Stimulated activated CD8-positive, alpha-beta memory T cell treated with anti-CD3 and anti-CD28 coated beads, Interleukin-7, amount 100 ng/mL, for 4 hours (primary cell): Measurements from ENCODE around the gene PLEKHG4B.
"Not testable (repeated sequence)": the region's sequence is repeated elsewhere in the genome, so short reads cannot be mapped to it uniquely, and the experiment has no call there.

Source experiments
- DNase-seq, 2 donors: peaks; one replicate each; pipeline ENCODE4 v3.0.0-alpha.2; 2020; ENCODE audit warnings: low read depth in 2 of 2

The PLEKHG4B gene

DNA sequence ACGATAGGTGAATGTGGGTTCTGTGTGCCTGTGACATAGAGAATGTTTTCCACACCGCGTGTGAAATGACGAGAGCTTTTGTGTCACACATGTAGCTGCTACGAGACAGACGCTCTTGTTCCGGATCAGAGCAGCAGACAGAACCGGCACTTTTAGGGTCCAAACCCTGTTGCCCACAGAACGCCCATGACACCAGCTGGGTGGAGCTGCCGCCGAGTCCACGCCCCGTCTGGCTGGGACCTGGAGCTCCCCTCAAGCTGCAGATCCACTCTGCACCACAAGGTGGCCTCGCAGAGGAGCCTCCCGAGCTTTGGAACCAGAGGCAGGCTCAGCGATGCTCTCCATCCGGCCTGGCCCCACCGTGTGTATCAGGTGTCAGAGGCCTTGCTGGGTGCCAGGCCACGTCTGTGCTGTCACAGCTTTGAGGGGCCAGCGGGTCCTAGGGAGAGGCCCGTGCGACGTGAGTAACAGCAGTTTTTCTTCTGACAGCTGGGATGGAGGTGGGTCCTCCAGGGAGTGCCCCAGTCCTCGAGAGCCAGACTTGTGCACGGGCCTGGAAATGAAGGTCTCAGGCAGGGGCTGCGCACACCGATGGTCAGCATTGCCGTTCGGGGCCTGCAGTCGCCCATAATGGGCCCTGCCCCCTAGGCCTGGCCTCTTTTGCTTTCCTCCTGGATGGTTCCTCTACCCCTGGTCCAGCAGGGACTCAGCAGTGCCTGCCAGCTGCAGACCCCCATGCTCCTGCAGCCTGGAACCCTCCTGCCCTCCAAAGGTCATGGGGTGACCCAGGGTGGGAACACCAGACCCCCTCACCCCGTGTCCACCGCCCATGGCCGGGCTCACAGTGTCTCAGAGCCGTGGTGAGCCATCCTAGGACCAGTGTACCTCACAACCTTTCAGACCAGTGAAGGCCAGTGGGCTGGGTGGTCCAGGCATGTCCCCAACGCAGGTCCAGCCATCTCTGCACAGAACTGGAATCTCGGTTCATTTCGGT is 96.8 kb downstream of the PLEKHG4B start:
- peak; percentile 73 to 74 for DNase-seq

DNA sequence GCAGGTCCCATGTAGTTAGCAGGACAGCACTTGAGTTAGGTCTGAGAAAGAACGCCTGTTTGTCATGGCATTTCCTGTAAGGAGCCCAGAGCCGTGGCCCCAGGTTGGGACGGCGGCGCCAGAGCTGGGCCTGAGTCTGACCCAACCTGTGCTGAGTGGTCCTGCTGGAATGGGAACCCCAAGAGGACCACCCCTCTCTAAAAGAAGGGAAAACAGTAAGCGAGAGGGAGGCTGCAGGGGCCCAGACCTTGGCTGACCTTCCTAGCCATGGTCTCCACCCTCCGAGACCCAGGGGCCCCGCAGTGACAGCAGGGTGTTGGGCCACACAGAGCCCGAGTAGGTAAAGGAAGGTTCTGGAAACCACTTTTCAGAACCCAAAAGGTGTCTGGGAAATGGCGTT is 97.5 kb downstream of the PLEKHG4B start:
- no peak for DNase-seq

DNA sequence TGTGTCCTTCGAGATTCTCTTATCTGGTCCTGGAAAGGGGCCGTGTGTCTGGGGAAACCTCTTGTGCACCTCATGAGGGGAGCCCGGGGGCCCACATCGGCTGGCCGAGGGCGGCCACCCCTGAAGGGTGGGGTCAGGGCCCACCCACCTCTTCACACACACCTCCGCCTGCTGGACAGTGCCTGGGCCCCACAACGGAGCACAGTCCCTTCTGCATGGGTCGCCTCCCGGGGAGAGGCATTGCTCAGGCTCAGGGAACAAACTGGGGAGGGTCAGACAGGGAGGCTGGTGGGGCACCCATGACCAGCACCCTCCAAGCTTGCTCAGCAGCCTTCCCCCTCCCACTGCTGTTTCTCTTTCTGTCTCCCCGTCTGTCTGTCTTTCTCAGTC is 98.0 kb downstream of the PLEKHG4B start:
- DNase-seq, result no peak

DNA sequence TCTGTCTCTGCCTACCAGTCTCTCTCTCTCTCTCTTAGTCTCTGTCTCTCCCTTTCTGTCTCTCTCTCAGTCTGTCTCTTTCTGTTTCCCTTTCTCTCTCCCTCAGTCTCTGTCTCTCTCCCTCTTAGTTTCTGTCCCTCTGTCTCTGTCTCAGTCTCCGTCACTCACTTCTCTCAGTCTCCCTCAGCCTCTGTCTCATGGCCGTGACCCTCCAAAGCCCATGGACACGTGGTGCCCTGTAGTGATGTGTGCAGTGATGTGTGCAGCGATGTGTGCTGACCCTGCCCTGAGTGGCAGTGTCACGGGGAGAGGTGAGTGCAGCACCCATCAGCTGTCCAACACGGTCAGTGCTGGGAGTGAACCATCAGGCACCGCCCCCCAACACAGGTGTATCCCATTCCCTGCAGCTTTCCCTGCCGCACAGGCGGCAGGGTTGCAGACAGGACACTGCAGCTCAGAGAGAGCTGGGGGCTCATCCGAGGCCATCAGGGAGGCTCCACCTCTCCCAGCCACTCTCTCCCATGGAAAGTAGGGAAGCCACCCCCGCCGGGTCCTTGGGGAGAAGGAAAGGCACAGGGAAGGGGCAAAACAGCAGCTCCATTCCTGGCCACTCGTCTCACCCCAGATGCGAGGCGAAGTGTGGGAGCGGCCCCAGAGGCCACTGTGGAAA is 98.5 kb downstream of the PLEKHG4B start:
- no peak for DNase-seq

DNA sequence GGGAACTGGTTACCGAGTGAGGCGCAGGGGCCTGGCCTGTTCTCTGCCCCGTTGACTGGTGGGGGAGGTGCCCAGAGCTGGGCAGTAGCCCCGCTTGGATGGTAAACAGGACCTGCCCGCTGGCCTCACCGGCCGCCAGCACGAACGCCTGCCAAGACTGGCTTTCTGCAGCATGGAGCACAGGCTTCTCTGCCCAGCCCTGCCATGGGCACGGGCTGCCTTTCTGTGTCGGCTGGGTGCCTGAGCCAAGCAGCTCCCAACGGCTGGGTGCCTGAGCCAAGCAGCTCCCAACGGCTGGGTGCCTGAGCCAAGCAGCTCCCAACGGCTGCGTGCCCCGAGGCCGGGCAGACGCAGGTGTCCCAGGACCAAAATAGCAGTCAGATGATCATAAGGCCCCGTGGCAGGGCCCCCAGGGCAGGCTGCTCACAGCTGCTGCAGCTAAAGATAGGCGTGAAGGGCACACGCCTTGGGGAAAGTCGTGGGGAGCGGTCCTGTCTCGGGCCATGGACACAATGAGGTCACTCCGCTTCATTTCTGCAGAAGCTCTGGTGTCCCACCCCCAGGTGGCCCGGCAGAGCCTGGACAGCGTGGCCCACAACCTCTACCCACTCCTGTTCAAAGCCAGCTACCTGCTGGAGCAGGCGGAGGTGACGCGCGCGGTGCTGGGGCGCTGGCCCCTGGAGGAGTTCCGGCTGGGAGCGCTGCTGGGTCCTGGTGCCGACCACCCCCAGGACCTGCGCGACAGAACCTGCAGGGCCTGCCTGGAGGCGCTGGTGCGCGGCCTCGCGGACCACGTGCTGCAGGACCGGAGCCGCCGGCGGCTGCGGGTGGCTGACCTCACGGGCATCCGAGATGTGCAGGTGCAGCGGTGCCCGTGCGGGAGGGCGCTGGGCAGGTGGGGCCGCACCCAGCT is 99.3 kb downstream of the PLEKHG4B start, which contains the start of gene LRRC14B:
Gene LRRC14B, plus strand, starts transcription at position 460 of the 913 bp plus-strand sequence. Its CDS starts 44 bp downstream, at position 504.
- DNase-seq, result no peak

DNA sequence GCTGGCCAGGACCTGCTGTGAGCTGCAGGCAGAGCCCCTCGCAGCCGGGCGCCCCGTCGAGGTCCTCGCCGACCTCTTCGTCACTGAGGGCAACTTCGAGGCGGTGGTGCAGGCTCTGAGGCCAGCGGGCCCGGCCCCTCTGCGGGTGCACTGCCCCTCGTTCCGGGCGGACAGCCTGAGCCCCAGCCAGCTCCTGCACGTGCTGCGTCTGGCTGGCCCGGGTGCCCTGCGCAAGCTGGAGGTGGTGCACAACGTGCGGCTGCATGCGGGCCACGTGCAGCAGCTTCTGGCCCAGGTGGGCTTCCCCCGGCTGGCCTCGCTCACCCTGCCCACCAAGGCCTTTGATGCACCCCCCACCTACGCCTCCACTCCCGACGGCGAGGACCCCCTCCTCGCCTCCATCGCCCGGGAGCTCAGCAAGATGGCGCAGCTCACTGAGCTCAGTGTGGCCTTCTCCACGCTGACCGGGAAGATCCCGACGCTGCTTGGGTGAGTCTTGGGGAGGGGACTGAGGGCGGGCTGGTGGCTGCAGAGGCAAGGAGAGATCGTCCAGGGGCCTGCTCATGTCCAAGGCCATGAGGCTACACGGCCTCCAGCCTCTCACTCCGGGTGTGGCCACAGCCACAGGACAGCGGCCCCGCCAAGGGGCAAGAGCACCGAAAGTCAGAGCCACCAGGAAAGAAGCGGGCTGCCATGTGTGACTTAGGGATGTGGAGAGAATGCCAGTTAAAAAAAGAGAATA is 100.2 kb downstream of the PLEKHG4B start:
- no peak for DNase-seq

DNA sequence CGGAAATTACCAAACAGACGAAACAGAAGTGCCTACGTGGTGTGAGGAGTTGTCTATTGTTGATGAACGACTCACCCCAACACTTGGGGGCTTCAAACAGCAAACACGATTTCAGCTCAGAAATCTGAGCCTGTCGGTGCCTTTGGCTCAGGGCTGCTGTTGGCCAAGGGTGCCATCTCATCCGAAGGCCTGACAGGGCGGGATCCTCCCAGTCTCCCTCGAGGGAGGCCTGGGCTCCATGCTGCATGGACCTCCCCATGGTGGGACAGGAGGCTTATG is 100.7 kb downstream of the PLEKHG4B start:
- no peak for DNase-seq

DNA sequence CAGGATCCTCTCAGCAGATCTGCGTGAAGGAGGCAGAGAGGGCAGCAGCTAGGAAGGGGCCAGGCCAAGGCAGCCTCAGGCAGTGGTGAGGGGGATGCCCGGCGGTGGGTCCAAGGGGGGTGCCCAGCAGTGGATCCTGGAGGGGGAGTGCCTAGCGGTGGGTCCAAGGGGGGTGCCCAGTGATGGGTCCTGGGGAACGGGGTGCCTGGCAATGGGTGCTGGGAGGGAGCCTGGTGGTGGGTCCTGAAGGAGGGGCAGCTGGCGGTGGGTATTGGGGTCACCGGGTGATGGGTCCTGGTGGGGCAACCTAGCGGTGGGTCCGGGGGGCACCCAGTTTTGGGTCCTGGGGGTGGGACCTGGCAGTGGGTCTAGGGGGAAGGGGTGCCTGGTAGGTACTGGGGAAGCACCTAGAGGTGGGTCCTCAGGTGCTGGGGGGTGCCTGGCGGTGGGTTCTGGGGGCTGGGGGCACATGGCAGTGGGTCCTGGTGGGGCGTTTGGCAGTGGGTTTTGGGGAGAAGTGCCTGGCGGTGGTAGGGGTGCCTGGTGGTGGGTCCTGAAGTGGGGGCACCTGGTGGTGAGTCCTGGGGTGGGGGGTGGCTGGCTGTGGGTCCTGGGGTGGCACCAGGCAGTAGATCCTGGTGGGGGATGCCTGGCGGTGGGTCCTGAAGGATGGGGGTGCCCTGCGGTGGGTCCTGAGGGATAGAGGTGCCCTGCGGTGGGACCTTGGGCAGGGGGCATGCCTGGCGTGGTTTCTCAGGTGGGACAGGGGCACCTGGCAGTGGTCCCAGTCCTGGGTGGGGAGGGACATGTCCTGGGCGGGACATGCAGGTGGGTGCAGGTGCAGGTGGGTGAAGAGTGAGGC is 101.2 kb downstream of the PLEKHG4B start:
- DNase-seq, result no peak

DNA sequence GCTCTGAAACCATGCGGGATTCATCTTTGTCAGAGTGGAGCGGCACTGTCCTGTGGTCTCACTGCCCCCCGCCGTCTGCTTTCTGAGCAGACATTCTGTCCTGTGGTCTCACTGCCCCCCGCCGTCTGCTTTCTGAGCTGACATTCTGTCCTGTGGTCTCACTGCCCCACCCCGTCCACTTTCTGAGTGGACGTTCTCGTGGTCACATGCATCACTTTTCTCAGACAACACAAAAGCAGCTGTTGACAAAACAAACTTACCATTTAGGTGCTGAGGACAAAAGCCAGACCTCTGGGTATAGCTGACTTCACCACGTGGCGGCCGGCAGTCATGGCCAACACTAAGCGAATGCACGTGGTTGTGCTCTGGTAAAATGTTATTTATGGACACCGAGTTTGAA is 102.1 kb downstream of the PLEKHG4B start:
- no peak for DNase-seq

DNA sequence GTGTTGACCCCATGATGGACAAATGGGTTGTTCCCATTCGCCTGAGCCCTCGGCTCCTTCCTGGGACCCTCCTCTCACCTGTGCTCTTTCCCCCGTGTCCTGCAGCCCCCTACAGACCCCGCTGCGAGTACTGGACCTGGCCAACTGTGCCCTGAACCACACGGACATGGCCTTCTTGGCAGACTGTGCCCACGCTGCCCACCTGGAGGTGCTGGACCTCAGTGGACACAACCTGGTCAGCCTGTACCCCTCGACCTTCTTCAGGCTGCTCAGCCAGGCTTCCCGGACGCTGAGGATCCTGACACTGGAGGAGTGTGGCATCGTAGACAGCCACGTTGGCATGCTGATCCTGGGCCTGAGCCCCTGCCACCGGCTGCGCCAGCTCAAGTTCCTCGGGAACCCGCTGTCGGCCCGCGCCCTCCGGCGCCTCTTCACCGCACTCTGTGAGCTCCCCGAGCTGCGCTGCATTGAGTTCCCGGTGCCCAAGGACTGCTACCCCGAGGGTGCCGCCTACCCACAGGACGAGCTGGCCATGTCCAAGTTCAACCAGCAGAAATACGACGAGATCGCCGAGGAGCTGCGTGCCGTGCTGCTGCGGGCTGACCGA is 102.7 kb downstream of the PLEKHG4B start:
- DNase-seq, result no peak

DNA sequence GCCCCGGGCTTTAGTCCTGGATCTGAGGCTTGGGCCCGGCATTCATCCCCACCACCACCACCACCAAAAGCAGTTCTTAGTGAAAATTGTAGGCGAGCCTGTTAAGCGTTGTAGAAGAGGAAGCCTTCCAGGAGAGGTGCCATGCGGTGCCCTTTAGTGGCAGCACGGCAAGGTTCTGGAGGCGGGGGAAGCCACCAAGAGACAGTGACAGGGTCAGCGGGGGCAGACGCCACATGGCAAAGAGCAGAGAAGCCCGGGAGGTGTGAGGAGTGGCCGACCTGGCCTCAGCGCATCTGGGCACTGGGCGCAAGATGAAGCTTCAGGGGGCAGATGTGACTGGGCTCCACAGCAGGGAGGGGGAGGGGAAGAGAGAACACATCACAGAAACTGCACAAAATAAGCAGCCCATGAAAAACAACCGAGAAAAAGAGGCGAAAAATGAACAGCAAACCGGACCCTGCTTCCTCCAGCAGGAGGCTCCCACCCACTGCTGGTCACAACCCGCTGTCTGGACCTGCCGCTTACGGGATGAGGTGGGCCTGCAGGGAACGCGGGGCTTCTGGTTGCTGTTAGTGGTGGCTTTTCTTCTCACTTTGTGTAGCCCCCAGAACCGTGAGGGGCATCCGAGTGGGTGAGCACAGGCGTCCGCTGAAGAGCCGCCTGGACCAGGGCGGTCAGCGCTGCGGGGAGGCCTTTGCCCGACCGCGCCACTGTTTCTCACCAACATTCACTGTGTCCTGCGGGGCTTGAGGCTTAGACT is 103.6 kb downstream of the PLEKHG4B start:
- DNase-seq, result no peak

DNA sequence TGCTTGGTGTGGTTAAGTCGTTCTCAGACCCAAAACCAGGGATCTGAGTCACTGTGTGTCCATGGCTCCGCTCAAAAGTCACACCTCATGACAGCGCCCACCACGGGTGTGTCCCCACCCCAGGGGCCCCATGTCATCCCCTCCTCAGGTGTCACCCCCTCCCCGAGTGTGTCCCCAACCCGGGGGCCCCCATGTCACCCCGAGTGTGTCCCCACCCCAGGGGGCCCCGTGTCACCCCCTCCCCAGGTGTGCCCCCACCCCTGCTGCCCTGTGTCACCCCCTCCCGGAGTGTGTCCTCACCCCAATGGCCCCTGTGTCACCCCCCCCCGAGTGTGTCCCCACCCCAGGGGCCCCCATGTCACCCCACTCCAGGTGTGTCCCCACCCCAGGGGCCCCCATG is 104.4 kb downstream of the PLEKHG4B start:
- no peak for DNase-seq

DNA sequence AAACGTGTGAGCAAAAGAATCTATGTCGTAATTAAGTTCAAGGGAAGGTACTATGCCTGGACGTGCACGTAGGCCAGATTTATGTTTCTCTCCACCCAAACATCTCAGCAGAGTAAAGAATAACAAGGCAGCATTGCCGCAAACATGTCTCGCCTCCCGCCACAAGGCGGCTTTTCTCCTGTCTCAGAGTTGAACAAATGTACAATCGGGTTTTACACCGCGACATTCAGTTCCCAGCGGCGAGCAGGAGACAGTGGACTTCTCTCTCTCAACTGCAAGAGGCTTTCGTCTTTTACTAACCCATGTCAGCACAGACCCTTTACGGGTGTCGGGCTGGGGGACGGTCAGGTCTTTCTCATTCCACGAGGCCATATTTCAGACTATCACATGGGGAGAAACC is 105.1 kb downstream of the PLEKHG4B start:
- not testable (repeated sequence) for DNase-seq

DNA sequence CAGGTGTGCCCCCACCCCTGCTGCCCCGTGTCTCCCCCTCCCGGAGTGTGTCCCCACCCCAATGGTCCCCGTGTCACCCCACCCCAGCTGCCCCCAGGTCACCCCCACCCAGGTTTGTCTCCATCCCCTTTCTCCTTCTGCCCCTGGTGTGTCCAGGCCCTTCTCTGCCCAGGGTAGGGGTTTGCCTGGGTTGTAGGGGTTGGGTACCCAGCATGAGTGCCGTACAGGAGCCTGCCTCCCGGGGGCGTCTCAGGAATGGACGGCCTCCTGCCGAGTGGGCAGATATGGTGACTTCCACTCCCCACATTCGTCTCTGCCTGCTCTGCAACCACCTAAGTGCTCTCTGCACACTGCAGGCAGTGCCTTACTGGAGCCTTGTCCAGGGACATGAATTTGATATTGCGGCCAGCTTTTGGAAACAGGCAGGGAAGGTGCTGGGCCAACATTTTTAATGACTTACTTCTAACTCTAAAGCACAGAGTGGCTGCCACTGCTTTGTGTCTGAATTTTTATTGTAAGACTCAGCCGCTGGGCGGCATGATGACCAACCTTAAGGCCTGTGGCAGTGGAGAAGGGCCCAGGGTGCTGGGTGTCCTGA is 106.0 kb downstream of the PLEKHG4B start:
- DNase-seq, result no peak

DNA sequence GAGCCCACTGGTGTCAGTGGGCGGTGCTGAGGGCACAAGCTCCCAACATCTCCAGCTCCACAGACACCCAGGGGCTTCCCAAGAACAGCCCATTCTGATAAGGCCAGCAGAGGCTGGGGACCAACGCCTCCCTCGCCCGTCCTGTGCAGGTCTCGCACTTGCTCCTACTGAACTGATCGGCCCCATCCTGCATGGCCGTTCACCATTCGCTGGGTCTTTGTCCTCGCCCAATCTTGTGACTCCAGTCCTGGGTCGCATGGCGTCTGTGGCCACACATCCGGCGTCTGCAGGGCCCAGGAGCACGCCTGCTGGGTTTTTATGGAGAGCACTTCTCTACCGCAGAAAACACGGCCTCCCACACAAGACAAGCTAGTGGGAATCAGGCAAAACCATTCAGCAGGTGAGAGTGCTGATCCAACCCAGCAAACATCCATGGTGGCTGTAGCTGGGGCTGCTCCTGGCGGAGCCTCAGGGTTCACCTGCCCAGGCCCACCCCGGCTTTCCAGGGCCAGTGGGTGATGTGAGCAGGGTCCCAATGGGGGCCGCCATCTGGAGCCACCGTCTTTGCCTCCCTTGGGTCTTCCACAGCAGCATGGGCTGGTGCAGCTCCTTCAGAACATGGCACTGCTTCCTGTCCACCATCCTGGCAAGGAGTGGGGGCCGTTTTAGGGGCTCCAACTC is 106.7 kb downstream of the PLEKHG4B start:
- no peak for DNase-seq

DNA sequence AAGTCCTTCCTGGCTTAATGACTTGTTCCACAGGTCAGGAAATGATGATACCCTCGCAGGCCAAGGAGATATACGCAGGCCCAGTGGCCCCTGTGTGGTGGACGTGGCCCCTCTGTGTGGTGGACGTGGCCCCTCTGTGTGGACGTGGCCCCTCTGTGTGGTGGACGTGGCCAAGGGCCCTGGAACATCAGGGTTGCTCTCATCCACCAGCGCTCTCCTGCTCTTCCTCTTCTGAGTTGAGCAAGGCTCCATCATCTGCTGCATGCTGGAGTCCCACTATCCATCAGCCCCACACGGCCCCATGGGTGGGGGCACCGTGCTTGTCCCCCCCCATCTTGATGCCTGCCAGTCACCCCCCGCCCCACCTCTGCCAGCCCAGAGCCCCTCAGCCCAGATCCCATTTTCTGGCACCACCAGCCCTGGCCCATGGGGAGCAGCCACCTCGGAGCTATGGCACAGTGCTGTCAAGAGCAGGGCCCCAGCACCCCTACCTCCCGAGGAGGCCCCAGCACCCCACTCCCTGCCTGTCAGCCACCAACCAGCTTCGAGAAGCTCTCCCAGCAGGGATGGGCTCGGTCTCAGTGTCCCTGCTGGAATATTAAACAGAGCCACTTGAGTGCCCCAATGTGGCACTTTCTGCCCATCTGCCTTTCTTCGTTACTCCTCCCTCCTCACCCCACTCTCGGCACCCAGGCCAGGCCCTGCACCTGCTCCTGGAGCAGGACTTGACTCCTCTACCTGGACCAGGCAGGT is 107.4 kb downstream of the PLEKHG4B start:
- DNase-seq, result no peak

DNA sequence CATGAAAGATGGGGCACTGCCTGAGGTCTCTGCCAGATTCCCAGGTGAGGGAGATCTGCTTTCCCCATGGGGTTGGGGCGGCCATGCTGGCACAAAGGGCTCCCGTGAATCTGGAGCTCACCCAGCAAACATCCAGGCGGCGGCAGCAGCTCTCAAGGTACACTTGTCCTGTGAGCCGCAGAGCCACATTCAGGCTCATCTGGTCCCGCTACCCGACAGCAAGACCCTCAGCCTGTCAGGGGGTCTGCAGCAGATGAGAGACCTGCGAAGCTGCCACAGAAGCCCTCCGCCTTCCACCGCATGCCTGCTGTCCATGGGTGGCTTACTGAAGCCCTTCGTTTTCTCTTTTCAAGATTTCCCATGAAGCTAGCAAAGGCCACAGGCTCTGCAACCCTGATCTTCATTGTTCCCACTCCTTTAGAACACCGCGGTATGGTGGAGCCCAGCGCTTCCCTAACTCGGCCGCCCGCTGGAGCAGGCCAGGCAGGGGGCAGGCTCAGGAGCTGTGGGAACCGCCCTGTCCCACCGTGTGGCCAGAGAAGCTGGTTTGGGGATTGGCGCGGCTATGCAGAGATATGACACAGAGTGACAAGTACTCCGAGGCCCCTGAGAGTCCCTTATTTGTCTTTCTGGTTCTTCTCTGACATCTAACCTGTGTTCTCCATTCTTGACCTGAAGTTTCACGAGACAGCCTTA is 108.1 kb downstream of the PLEKHG4B start:
- no peak for DNase-seq
